Right ventricle myocardium inferior (tissue), 1 donor: Measurements from ENCODE around the gene ABCB8. TPM values are rescaled to one million over a fixed set of nuclear protein-coding genes. Genes with fewer than 3 reads are reported as not detected.
A peak's percentile ranks its signal among the peaks of the same experiment; 100 is the strongest.

Experiments
- ATAC-seq: fragments of 200-7000 bp; cut with Tn5 transposase; one replicate; pipeline ENCODE4 v1.9.1; 2020; ENCODE audit warnings: mild to moderate bottlenecking, moderate library complexity
- DNase-seq: peaks from one replicate; pipeline ENCODE4 v3.0.0; 2021; ENCODE audit errors: missing footprints
- intact Hi-C: fragments of 100-400 bp; cut with DNase I; formaldehyde crosslinking; loops from one replicate; pipeline ENCODE4 v1.11.0; 2022
- total RNA-seq: library from RNA; stranded (reverse); fragmentation: NEBNext Ultra II Directional; extraction: Animal tissue kit (Norgen Biotek cat#: 25700); gene quantifications from one replicate; pipeline ENCODE4 v1.2.1, GENCODE V29; 2021
- donor health status: DM: no; HTN: yes; CAD: no; lungs with severe emphysema.

The ABCB8 gene
- total RNA-seq, 1 donor from 2014 or later = 24.5 TPM

DNA sequence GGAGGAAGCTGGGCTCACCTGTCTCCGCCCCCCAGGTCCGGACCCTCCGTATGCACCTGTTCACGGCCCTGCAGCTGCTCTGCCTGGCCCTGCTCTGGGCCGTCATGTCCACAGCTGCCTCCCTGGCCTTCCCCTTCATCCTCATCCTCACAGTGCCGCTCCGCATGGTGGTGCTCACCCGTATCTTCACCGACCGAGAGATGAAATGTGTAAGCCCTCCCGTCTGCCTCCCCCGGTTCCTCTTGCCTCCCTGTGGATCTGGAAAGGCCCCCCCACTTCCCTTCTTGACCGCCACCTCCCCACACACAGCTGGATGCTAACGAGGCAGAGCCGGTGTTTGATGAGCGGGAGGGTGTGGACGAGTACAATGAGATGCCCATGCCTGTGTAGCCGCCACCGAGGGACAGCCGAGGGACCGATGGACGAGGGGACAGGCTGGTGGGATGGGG lies 47.8 kb downstream of the ABCB8 start:
- peak; percentile 61 for DNase-seq
- no peak for ATAC-seq
- intact Hi-C loops = no loop called here

DNA sequence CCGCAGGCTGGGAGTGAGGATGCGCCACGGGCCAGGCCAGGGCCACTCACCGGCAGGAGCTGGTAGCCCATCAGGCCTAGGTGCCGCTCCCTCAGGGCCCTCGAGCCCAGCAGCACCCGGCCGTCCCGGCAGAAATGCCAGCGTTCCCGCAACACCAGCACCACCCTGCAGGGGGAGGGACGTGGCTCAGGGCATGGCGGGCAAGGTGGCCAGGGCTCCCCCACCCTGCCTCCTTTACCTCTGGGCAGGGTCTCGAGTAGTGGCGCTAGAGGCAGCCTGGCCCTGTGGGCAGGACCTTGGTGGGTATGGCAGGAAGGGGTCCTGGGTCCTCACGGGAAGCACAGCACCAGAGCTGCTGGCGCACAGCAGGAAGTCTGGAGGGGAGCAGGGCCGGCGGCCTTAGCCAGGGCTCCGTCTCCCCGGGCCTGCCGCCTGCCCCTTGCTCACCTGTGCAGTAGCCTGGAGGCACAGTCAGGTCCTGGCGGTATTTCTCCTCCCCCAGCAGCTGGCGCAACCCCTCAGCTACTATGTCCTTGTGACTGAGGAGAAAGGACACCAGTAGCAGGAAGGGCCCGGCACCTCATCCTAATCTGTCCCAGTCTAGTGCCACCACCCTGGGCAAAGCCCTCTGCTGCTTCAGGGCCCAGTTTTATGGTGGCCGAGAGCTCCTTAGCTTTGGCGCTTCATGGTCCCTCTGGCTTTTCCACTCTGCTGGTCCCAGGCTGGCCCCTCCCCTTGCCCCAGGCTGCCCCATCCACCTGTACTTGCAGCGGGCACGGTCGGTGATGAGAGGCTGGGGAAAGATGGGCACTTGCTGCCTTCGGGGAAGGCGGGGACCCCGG lies 48.8 kb downstream of the ABCB8 start:
- no peak for ATAC-seq
- peak; percentile 68 for DNase-seq
- intact Hi-C loops = no loop called here

DNA sequence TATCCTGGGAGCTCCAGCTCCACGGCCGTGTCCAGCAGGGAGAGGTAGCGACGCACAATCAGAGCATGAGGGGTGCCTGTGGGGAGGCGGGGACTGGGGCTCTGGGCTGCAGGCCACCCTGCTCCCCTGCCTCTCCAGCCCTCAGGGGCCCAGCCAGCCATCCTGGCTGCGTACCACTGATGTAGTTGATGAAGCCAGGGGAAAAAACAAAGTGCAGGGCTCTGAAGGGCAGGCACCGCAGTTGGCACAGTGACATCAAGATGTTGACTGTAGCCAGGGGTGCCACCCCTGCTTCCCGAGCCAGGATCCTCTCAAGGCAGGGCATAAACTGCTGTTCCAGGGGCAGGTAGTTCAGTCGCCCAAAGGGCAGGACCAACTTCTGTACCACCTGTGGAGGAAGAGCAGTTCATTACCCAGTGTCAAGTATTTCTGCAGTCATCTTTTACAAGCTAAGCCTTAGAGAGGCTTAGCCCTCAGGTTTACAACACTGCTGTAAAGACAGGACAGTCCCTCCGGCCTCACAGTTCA lies 49.5 kb downstream of the ABCB8 start:
- intact Hi-C loops = no loop called here
- ATAC-seq (no peak), DNase-seq (peak; percentile 69)

DNA sequence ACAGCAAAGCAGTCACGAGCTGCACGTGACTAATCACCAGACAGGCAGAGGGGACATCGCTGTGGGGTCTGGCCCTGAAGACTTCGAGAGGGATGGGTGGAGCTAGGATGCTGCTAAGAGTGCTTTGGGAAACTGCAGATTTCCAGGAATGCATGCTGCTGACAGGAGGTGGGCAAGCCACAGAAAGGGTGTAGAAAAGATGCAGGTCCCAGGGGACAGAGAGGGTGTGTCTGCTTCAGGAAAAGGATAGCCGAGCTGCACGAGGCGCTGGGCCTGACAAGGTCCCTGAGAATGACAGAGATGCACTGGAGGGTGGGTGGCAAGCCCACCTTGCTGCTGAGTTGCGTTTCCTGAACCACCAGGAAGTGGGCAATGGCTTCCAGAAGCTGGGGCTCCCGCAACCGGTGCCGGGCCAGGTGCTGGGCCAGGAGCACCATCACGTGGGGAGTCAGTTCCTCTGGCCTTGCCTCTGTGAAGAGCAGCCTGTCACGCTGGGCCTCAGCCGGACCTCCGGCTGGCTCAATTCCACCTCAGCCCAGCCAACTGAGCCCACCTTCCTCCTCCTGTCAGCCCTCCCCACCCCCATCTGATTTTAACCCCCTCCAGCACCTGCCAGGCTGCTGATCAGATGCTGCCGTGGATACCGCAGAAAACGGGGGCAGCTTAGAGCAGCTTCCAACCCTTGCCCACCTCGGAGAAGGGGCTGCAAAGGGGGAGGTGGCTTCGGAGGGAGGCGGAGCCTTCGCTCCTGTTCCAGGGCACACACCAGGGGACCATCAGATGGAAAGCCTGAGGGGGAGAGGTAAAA lies 50.2 kb downstream of the ABCB8 start:
- DNase-seq = peak; percentile 62

DNA sequence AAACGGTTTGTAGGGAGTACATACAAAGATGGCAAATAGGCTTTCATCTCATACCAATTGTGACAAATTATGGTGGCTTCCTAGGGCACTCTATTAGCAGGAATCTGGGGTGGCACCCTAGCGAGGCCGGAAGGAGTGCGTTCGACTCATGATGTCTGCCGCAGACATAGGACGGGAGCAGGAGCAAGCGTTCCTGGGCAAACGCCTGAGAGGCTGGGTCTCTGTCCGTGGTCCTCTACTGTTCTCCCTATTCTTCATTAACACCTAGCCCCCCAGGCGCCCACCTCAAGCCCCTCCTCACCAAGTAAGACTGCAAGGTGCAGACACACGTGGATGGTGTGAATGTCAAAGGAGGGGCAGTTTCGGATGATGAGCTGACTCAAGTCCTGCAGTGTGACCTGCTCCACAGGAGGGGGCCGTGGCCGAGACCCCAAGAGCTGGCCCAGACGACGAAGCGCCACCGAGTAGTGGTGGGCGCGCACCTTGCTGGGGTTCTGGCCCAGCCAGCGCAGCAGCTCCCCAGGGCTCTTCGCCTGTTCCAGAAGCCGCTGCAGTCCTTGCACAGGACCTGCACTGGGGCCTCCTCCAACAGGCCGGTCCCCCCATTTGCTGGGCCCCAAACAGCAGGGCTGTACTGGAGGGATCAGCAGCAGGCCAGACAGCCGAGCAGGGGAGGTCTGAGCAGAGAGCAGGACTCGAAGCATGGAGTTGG lies 51.1 kb downstream of the ABCB8 start:
- ATAC-seq = no peak
- DNase-seq = peak; percentile 66
- intact Hi-C loops = no loop called here

More for the DNA sequence above, 50.2 kb downstream of the ABCB8 start:
- no peak for ATAC-seq
- intact Hi-C loops = no loop called here

DNA sequence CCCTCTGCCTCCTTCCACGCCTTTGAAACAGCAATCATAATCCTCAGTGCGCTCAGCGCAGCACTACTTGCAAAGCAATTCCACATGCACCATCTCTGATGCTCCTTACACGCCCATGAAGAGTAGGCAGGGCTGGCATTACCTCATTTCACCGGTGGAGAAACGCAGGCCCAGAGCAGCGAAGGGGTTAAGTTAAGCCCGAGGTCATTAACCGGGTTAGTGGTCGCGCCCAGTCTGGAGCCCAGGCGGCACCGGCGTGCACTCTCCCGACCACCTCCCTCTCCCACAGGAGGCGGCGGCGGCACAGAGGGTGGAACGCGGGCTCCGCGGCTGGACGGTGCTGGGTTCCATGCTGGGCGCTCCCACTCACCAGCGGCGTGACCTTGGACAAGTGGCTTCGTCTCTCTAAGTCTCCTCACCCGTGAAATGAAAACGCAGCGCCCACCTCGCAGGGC lies 51.8 kb downstream of the ABCB8 start:
- ATAC-seq (peak; percentile 8), DNase-seq (peak; percentile 74)
- intact Hi-C loops = no loop called here

DNA sequence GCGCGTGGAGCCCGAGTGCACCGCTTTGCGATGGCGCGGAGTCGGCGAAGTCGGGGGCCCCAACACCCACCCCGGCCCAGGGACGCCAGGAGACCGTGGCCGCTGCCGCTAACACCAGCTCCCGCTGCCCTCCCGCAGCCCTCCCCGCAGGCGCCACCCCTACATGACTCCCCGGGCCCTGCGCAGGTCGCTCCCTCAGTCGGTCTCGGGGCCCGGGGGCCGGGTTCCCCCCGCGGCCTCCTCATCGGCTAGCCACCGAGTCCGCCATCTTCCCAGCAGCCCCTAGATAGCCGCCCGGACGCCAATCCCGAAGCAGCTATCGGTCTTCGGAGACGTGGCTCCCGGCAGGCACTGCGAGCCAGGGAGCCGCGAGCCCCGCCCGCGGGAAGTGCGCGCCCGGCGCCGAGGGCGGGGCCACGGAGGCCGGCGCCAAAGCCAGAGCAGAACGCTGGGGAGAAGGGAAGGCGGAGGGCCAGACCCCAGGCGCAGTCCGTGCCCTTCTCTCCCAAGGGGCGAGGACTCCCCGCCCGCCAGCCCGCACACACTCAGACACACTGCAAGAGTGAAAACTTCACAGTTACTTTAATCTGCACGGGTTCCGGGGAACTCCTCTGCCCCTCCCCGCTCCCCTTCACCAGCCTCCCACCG lies 52.4 kb downstream of the ABCB8 start, which contains the start of gene FASTK:
TSS of gene FASTK (minus strand) at position 288 of the 648 bp plus-strand sequence. CDS start at position 245, 43 bp downstream.
- DNase-seq (peak; percentile 97), ATAC-seq (peak; percentile 84)
- intact Hi-C loops = no loop called here

DNA sequence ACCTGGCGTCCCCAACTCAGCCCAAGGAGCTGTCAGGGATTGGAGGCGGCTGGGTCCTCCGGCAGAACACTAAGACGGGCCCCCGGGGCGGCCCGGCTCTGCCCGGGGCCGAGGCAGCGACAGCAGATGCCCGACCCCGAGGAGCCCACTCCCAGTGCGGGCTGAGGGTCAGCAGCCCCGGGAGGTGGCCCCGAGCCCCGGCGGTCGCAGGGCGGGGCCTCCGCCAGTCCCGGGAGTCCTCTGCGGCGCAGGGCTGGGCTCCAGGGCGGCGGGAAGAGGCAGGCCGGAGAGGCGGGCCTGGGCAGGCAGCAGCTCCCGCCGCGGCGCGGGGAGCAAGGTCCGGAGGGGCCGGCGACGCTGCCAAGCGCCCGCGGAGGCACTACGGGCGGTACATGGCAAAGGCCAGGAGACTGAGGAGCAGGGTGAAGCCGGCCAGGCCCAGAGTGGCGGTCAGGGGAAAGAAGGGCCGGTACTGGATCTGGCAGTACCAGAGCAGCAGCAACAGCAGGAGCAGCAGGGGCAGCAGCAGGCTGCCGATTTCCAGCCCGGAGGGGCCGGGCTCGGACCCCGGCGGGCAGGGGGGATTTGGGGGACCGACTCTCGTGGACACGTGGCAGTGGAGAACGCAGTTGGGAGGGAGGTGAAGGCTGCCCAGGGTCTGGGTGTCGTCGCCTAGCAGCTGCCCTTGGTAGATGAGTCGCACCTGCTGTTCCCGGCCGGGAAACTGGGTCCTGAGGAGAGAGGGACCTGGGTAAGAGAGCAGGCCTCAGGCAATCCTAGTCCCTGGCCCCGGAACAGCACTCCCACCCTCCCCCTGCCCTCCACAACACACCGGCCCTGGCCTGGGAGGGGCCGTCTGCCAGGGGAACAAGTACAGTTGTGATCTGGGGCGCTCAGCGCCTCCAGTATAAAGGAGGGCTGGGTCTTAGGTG lies 53.2 kb downstream of the ABCB8 start:
- intact Hi-C loops = loop anchor here (2.0 kb wide), 1 partner anchor 23 kb away; the partner anchor contains the start of gene SLC4A2
- peak; percentile 5 for ATAC-seq
- DNase-seq = peak; percentile 73

DNA sequence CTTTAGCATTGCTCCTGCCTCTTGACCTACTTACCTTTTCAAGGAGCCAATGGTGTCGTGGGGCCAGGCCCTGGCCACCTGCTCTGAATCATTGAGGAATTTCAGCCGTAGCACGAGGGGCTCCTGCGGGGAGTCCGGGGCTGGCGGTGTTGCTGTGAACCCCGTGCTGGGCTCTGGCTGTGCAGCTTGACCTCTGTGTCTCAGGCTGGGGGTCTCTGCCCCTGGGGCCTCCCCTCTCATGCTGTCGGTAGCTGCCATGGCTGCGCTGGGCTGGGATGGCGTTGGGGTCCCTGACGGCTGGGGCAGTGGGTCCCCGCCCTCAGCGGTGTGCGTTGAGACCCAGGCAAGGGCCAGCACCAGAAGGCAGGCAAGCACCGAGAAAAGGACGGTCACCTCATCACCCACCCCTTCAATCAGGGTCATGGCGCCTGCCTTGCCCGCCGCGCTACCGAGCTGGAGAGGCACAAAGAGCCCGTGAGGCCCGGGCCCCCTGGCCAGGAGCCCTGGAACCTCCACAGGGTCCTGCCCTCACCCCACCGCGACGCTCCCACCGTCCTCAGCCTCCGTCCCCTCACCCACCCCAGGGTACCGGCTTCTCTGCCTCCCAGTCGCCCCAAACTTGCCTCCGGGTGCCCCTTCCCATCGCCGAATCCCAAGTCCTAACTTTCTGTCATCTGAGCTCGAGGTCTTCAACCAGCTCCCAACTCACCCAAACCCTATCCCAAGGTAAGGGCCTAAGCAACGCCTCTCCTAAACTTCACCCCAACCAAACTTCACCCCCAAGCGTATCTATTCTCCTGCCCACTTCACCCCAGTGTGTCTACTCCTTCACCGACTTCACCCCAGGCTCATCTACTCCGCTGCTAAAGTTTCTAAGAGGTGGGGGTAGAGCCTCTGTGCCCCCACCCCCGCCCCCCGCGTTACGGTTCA lies 54.2 kb downstream of the ABCB8 start:
- peak; percentile 64 for DNase-seq
- intact Hi-C loops = loop anchor here (2.0 kb wide), 1 partner anchor 24 kb away; the partner anchor contains the start of gene SLC4A2
- no peak for ATAC-seq

DNA sequence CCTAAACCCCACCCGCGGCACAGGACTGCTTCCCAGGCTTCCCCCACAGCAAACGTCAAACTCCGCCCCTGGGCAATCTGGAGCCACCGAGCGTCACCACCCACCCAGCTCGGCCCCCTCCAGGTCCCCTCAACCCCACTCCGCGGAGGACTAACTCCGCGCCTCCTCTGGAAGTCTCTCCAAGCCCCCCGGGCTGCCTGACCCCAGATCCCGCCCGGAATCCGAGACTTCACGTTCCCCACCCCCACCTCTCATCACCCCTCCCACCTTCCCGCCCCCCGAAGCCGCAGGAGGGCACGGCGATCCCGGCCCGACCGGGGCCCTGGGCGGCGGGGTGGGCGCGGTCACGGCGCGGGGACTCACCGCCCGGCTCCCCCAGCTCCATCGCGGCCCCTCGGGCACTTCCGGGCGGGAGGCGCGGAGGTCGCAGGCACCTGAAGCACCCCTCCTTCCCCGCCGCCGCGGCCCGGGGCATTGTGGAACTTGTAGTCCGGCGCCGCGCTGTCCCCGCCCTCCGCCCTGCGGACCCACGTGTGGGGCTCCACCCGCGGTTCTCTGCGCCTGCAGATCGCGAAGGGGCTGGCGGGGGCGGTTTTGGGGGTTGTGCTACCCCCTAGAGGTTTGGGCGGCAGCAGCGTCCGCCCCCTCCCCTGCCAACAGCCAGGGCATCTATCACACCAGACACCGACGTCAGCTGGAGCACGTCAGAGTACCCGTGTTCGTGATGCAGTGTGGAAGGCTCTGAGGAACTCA lies 55.0 kb downstream of the ABCB8 start, which contains the start of gene TMUB1:
TSS of gene TMUB1 (minus strand) at position 423 of the 753 bp plus-strand sequence. CDS start 930 bp downstream, outside the sequence.
- DNase-seq (peak; percentile 95), ATAC-seq (peak; percentile 27)
- intact Hi-C loops = loop anchor here (2.0 kb wide), 1 partner anchor 24 kb away; the partner anchor contains the start of gene SLC4A2

DNA sequence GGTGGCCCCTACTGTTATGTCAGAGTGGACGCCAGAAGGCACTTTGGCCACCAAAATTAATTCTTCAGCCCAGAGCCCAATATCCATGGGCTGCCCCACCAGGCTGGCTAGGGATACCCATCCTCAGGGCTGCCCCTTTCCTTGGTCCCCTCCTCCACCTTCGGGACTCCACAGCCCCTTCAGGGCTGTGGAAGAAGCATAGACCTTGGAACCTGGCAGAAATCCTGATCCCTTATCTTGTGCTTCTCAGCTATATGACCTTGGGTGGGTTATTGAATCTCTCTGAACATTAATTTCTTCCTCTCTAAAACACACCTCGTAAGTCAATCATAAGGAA lies 55.5 kb downstream of the ABCB8 start:
- no peak for ATAC-seq
- intact Hi-C loops = loop anchor here (2.0 kb wide), 1 partner anchor 25 kb away; the partner anchor contains the start of gene SLC4A2

DNA sequence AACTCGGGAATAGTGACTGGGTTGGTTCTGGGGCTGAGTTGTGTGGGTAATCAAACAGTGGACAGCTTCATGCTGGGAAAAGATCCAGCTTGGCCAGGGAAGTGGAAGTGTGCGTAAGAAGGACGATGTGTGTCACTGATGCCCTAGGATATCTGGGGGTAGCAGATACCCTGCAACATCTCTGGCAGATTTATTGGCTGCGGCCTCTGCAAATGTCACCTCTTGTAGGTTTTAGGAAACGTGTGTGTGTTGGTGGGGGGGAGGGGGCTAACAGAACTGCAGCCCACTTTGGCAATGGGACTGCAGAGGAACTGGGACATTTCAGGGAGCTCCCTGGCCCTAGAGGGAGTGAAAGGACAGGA lies 57.1 kb downstream of the ABCB8 start:
- DNase-seq (peak; percentile 34), ATAC-seq (no peak)
- intact Hi-C loops = no loop called here

More for the DNA sequence above, 55.5 kb downstream of the ABCB8 start:
- DNase-seq = no peak

DNA sequence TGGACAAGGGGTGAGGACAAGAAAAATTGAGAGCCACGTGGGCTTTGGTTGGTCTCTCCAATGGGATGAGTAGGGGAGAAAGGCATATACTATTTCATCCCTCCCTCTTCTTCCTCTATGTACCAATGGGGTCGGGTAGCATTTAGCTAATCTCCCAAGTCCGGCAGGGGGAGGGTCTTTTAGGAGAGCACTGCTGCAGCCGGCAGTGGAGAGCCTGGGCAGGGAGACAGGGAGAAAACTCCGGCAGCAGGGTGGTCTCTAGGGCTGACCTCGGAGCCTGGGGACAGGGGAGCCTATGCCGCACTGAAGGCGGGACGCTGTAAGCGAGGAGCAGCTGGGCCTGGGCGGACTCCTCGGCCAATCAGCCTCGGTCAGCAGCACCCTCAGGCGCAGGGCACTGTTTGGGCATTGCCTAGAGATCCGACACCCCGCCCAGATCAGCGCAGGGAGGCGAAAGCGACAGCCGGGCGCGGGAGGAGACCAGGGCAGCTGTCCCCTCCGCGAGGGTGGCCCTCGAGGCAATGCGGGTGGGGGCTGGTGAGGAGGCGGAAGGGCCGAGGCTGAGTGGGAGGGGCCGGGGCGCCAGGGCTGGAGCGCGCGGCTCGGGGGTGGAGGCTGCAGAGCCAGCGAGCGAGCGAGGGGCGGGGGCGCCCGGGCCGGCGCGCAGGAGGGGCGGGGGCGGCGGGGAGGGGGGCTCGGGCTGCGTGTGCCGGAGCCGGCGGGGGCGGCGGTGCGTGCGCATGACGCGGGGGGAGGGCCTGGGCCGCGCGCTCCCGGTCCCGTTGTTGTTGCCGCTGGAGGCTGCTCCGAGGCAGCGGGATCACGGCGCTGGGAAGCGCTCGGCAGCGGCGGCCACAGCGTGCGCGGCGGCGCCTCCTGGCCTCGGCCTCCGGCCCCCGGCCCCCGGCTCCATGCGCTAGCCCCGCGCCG lies 57.7 kb downstream of the ABCB8 start, which contains the start of gene AGAP3:
TSS of gene AGAP3 (plus strand) at position 785 of the 930 bp plus-strand sequence. CDS start 267 bp downstream, outside the sequence.
- ATAC-seq (peak; percentile 66), DNase-seq (peak; percentile 94)
- intact Hi-C loops = loop anchor here (2.0 kb wide), 1 partner anchor 141 kb away; the partner anchor contains the start of gene ABCF2

DNA sequence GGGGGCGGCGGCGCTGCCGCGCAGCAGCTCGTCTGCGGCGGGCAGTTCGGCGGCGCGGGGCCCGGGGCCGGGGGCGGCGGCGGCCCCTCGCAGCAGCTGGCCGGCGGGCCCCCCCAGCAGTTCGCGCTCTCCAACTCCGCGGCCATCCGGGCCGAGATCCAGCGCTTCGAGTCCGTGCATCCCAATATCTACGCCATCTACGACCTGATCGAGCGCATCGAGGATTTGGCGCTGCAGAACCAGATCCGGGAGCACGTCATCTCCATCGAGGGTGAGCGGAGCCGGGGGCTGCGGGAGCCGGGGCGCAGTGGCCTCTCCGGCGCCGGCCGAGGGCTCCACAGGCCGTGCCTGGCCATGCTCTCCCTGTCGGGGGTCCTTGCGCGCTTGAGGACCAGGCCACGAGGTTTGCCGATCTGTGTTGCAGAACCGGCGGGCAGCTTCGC lies 58.6 kb downstream of the ABCB8 start:
- ATAC-seq (no peak), DNase-seq (peak; percentile 79)
- intact Hi-C loops = loop anchor here (2.0 kb wide), 1 partner anchor 140 kb away; the partner anchor contains the start of gene ABCF2
